SU-DHL-6 (cell line): ENCODE measurements around the gene OR8B8.

ENCODE experiments used
- EZH2phosphoT487 ChIP-seq: fragments of 200-600 bp; sonication (generic), shearing (Covaris generic); conservative IDR thresholded peaks from 2 replicates; pipeline ENCODE4 v1.6.1; 2018; ENCODE audit warnings: mild to moderate bottlenecking, antibody characterized with exemption, low read length, moderate library complexity, mixed read lengths
- TF ChIP-seq, protein P1 (sequence below): fragments of 200-600 bp; sonication (generic); IDR thresholded peaks from one replicate; pipeline ENCODE4 v1.5.1; 2017; ENCODE audit warnings: antibody characterized with exemption, mild to moderate bottlenecking, low read length, moderate library complexity; ENCODE audit not compliant: insufficient read depth, poor library complexity, severe bottlenecking

DNA sequence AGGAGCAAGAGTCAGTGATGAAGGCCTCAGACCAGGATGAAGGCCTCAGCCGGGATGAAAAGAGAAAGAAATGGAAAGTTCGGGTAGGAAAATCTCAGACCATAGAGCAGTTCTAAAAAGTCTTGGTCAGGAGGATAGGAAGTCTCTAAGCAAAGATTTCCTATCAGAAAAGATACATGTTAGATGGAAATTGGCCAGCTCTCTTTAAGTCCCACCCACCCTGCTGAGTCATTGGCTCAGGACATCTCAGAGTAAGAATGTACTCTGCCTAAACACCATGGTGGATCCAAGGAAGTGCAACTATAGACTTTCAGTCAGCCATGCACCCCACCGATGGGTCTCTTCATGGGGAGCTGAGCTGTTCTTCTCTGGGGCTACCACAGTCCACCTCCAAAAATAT is 51.1 kb downstream of the OR8B8 start:
- TF ChIP-seq, protein P1, sequence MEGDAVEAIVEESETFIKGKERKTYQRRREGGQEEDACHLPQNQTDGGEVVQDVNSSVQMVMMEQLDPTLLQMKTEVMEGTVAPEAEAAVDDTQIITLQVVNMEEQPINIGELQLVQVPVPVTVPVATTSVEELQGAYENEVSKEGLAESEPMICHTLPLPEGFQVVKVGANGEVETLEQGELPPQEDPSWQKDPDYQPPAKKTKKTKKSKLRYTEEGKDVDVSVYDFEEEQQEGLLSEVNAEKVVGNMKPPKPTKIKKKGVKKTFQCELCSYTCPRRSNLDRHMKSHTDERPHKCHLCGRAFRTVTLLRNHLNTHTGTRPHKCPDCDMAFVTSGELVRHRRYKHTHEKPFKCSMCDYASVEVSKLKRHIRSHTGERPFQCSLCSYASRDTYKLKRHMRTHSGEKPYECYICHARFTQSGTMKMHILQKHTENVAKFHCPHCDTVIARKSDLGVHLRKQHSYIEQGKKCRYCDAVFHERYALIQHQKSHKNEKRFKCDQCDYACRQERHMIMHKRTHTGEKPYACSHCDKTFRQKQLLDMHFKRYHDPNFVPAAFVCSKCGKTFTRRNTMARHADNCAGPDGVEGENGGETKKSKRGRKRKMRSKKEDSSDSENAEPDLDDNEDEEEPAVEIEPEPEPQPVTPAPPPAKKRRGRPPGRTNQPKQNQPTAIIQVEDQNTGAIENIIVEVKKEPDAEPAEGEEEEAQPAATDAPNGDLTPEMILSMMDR: no peak
- no peak for TF ChIP-seq EZH2phosphoT487
